HCT116 (cell line): ENCODE results near the gene MECP2. TPM values are rescaled to one million over a fixed set of nuclear protein-coding genes. Genes with fewer than 3 reads are reported as not detected.

ENCODE experiments used
- ATAC-seq: fragments of 200-7000 bp; cut with Tn5 transposase; 2 replicates; pipeline ENCODE4 v1.9.1; 2020; ENCODE audit warnings: mild to moderate bottlenecking, moderate library complexity
- BruUV-seq: library from RNA; stranded (reverse); fragments of 400-500 nt; replicated peaks from 2 replicates; lab custom pipeline; 2021; lab: Mats Ljungman, UMichigan
- CTCF ChIA-PET: fragments of 300-600 bp; sonication (Branson Sonifier 250); formaldehyde crosslinking; loops from one replicate; lab custom pipeline; 2021; ENCODE audit warnings: antibody characterized with exemption; lab: Charles Lee
- POLR2A ChIA-PET: fragments of 300-600, 350-600 bp; sonication (Branson Sonifier 250); formaldehyde crosslinking; loops from one replicate; lab custom pipeline; 2021; ENCODE audit warnings: antibody characterized with exemption; lab: Charles Lee
- RAD21 ChIA-PET, 2 experiments: fragments of 300-600 bp; sonication (Branson Sonifier 250); formaldehyde crosslinking; loops; one replicate each; lab custom pipeline; 2023; ENCODE audit warnings: low total read pairs in 2 of 2; ENCODE audit not compliant: uncharacterized antibody in 2 of 2, unreplicated experiment in 2 of 2, low non-redundant PET in 1 of 2; lab: Charles Lee
- DNase-seq: peaks from one replicate; pipeline ENCODE4 v3.0.0-alpha.2; 2010; ENCODE audit warnings: low read depth, low spot score
- H2AFZ ChIP-seq: fragments of 200-600 bp; shearing (Covaris generic), sonication (generic); 2 replicates; pipeline ENCODE4 v1.6.1; 2017; ENCODE audit warnings: low read depth, mixed run types, mixed read lengths, antibody characterized with exemption, low read length; ENCODE audit not compliant: poor library complexity, severe bottlenecking
- H3K27ac ChIP-seq: 2 replicates; pipeline ENCODE4 v1.5.1; 2012; ENCODE audit warnings: low read depth, low read length
- H3K27me3 ChIP-seq: fragments of 200-600 bp; sonication (generic); 2 replicates; pipeline ENCODE4 v1.6.1; 2016; ENCODE audit warnings: mixed run types, low read length, mixed read lengths; ENCODE audit not compliant: insufficient read depth
- H3K36me3 ChIP-seq, 2 experiments: fragments of 200-500 bp in 1 of 2; fragments of 200-600 bp in 1 of 2; sonication (Bioruptor generic) in 1 of 2; sonication (generic) in 1 of 2; 2 replicates each; pipeline versions ENCODE4 v1.5.1 to v1.6.1; 2014 to 2016; ENCODE audit warnings: low read length in 2 of 2, inconsistent platforms in 1 of 2, mixed read lengths in 1 of 2, mixed run types in 1 of 2; ENCODE audit not compliant: insufficient read depth in 2 of 2, control insufficient read depth in 1 of 2
- H3K4me1 ChIP-seq, 2 experiments: fragments of 200-600 bp in 1 of 2; sonication (generic) in 1 of 2; 2 replicates each; pipeline versions ENCODE4 v1.5.1 to v1.6.1; 2012 to 2017; ENCODE audit warnings: low read length in 2 of 2, inconsistent platforms in 1 of 2, mild to moderate bottlenecking in 1 of 2, mixed read lengths in 1 of 2, mixed run types in 1 of 2, moderate library complexity in 1 of 2; ENCODE audit not compliant: insufficient read depth in 2 of 2, control insufficient read depth in 1 of 2
- H3K4me2 ChIP-seq: fragments of 200-600 bp; sonication (generic); 2 replicates; pipeline ENCODE4 v1.6.1; 2017; ENCODE audit warnings: mixed run types, low read length, mixed read lengths
- H3K4me3 ChIP-seq, 2 experiments: fragments of 200-600 bp in 1 of 2; sonication (generic) in 1 of 2; replicated peaks in 1 of 2; 2 replicates each; pipeline ENCODE4 v1.5.1; 2011 to 2016; ENCODE audit warnings: low read length in 2 of 2, control low read depth in 1 of 2, low read depth in 1 of 2, mild to moderate bottlenecking in 1 of 2, mixed read lengths in 1 of 2, mixed run types in 1 of 2
- H3K79me2 ChIP-seq: fragments of 200-600 bp; sonication (generic); 2 replicates; pipeline ENCODE4 v1.6.1; 2017; ENCODE audit warnings: mild to moderate bottlenecking, mixed run types, low read length, moderate library complexity, mixed read lengths; ENCODE audit not compliant: insufficient read depth
- H3K9ac ChIP-seq: fragments of 200-600 bp; sonication (generic); 2 replicates; pipeline ENCODE4 v1.6.1; 2016; ENCODE audit warnings: low read length, mixed read lengths
- H3K9me2 ChIP-seq: fragments of 200-600 bp; sonication (generic), shearing (Covaris generic); 2 replicates; pipeline ENCODE4 v1.6.1; 2017; ENCODE audit warnings: mixed run types, mild to moderate bottlenecking, moderate library complexity; ENCODE audit not compliant: insufficient read depth
- H3K9me3 ChIP-seq, 2 experiments: fragments of 200-500 bp in 1 of 2; fragments of 200-600 bp in 1 of 2; sonication (Bioruptor generic) in 1 of 2; sonication (generic) in 1 of 2; 2 replicates each; pipeline ENCODE4 v1.6.1; 2014 to 2017; ENCODE audit warnings: low read length in 2 of 2, mixed read lengths in 2 of 2, inconsistent platforms in 1 of 2, low read depth in 1 of 2, mild to moderate bottlenecking in 1 of 2, mixed run types in 1 of 2, moderate library complexity in 1 of 2; ENCODE audit not compliant: control insufficient read depth in 1 of 2, insufficient read depth in 1 of 2
- H4K20me1 ChIP-seq: fragments of 200-600 bp; sonication (generic), shearing (Covaris generic); 2 replicates; pipeline ENCODE4 v1.6.1; 2017; ENCODE audit warnings: mixed run types, mild to moderate bottlenecking, moderate library complexity; ENCODE audit not compliant: insufficient read depth
- CBX3 ChIP-seq: IDR thresholded peaks from 2 replicates; pipeline ENCODE4 v1.6.1; 2012; ENCODE audit warnings: low read depth
- CEBPB ChIP-seq: IDR thresholded peaks from 2 replicates; pipeline ENCODE4 v1.6.1; 2012; ENCODE audit warnings: low read depth
- EGR1 ChIP-seq: IDR thresholded peaks from 2 replicates; pipeline ENCODE4 v1.6.1; 2012; ENCODE audit warnings: low read depth
- ELF1 ChIP-seq: IDR thresholded peaks from 2 replicates; pipeline ENCODE4 v1.6.1; 2012; ENCODE audit warnings: low read depth, borderline replicate concordance
- EZH2 ChIP-seq: fragments of 200-600 bp; sonication (generic); IDR thresholded peaks from 2 replicates; pipeline ENCODE4 v1.6.1; 2017; ENCODE audit warnings: antibody characterized with exemption, mixed run types
- EZH2phosphoT487 ChIP-seq: fragments of 200-600 bp; IDR thresholded peaks from 2 replicates; pipeline ENCODE4 v1.6.1; 2018; ENCODE audit warnings: antibody characterized with exemption, borderline replicate concordance
- FOSL1 ChIP-seq: IDR thresholded peaks from 2 replicates; pipeline ENCODE4 v1.6.1; 2012; ENCODE audit warnings: low read depth
- JUND ChIP-seq: IDR thresholded peaks from 2 replicates; pipeline ENCODE4 v1.6.1; 2012
- POLR2A ChIP-seq: IDR thresholded peaks from 2 replicates; pipeline ENCODE4 v1.7.0; 2011; ENCODE audit warnings: borderline replicate concordance; ENCODE audit not compliant: insufficient read depth, insufficient read length; ENCODE audit errors: extremely low read depth
- POLR2AphosphoS5 ChIP-seq: IDR thresholded peaks from 2 replicates; pipeline ENCODE4 v1.6.1; 2011; ENCODE audit warnings: mild to moderate bottlenecking, low read depth, low read length, moderate library complexity
- SIN3A ChIP-seq: IDR thresholded peaks from 2 replicates; pipeline ENCODE4 v1.6.1; 2012; ENCODE audit warnings: low read depth
- SP1 ChIP-seq: IDR thresholded peaks from 2 replicates; pipeline ENCODE4 v1.6.1; 2012; ENCODE audit warnings: low read depth
- SRF ChIP-seq: IDR thresholded peaks from 2 replicates; pipeline ENCODE4 v1.6.1; 2012; ENCODE audit warnings: low read depth
- TCF7L2 ChIP-seq: IDR thresholded peaks from 2 replicates; pipeline ENCODE4 v1.7.0; 2011; ENCODE audit warnings: borderline replicate concordance, inconsistent platforms; ENCODE audit not compliant: insufficient read depth, insufficient read length; ENCODE audit errors: extremely low read depth
- YY1 ChIP-seq: IDR thresholded peaks from 2 replicates; pipeline ENCODE4 v1.6.1; 2011; ENCODE audit warnings: low read length, low read depth, moderate library complexity, mild to moderate bottlenecking; ENCODE audit not compliant: insufficient replicate concordance; ENCODE audit errors: extremely low read depth
- ZNF274 ChIP-seq: fragments of 200-500 bp; sonication (Bioruptor generic); IDR thresholded peaks from 2 replicates; pipeline ENCODE4 v1.6.1; 2014; ENCODE audit warnings: mild to moderate bottlenecking, low read depth, low read length, inconsistent platforms
- intact Hi-C: fragments of 100-400 bp; cut with micrococcal nuclease; formaldehyde crosslinking; loops from 2 replicates; pipeline ENCODE4 v1.10.0; 2022
- total RNA-seq: library from RNA; stranded (reverse); gene quantifications from one replicate; pipeline ENCODE4 v1.2.1, GENCODE V29; 2021; ENCODE audit not compliant: unreplicated experiment
- TF ChIP-seq, protein P1 (sequence below): IDR thresholded peaks from 2 replicates; pipeline ENCODE4 v1.6.1; 2012
- TF ChIP-seq, protein P2 (sequence below), 3 experiments: fragments of 200-600 bp in 1 of 3; sonication (generic) in 1 of 3; IDR thresholded peaks in 2 of 3; conservative IDR thresholded peaks in 1 of 3; 2 replicates each; pipeline ENCODE4 v1.5.1; 2012 to 2017; ENCODE audit warnings: low read depth in 2 of 3, low read length in 2 of 3, antibody characterized with exemption in 1 of 3, borderline replicate concordance in 1 of 3, control low read depth in 1 of 3, mild to moderate bottlenecking in 1 of 3, mixed read lengths in 1 of 3, mixed run types in 1 of 3, moderate library complexity in 1 of 3; ENCODE audit not compliant: insufficient read depth in 1 of 3

Gene MECP2
- total RNA-seq, 1 experiment from 2014 or later: 32.4 TPM

DNA sequence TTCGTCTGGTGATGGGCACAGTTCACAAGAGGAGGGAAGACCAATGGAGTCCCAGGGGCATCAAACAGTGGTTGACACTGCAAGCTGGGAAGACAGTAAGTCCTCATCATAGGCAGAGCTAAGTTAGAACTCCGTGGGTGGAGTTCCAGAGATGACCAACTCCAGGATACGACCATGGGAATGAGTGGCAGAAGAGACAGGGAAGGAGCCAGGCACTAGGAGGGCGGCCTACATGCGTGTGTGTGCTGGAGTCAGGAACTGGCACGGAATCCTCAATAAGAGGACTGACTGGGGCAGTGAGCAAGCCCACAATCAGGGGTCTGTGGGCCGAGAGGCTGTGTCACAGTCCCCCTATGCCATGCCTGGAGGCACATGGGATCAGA lies 47.4 kb downstream of the MECP2 start:
- DNase-seq: no peak
- TF ChIP-seq EGR1: no peak
- no peak for TF ChIP-seq YY1
- TF ChIP-seq ELF1: no peak
- no peak for TF ChIP-seq ZNF274
- TF ChIP-seq, all 23 proteins: peak for 0
- ChIA-PET RAD21 (no interaction called here), CTCF (no interaction called here), POLR2A (no interaction called here)
- no peaks in the 10 kb centered on the region for H3K36me3 ChIP-seq
- H3K4me1 ChIP-seq: no peaks in the 10 kb centered on the region
- no peaks in the 10 kb centered on the region for H3K9me2 ChIP-seq
- no peak overlapping the region for H3K9ac ChIP-seq
- no peak overlapping the region for H3K27ac ChIP-seq
- no peak overlapping the region for H3K4me3 ChIP-seq
- H3K9me3 ChIP-seq: no peaks in the 10 kb centered on the region
- H3K4me2 ChIP-seq: no peak overlapping the region
- intact Hi-C loops: no loop called here
- no peaks in the 10 kb centered on the region for H3K27me3 ChIP-seq
- H3K79me2 ChIP-seq: peaks cover 32% of the 10 kb centered on the region; the same call in 1 of the 2 replicates
- H2AFZ ChIP-seq: no peak overlapping the region
- BruUV-seq: no TSS peak
- H4K20me1 ChIP-seq: 0 out of 2 replicates have a peak, but pooled peaks cover 4% of the 10 kb centered on the region
- ATAC-seq: no peak

DNA sequence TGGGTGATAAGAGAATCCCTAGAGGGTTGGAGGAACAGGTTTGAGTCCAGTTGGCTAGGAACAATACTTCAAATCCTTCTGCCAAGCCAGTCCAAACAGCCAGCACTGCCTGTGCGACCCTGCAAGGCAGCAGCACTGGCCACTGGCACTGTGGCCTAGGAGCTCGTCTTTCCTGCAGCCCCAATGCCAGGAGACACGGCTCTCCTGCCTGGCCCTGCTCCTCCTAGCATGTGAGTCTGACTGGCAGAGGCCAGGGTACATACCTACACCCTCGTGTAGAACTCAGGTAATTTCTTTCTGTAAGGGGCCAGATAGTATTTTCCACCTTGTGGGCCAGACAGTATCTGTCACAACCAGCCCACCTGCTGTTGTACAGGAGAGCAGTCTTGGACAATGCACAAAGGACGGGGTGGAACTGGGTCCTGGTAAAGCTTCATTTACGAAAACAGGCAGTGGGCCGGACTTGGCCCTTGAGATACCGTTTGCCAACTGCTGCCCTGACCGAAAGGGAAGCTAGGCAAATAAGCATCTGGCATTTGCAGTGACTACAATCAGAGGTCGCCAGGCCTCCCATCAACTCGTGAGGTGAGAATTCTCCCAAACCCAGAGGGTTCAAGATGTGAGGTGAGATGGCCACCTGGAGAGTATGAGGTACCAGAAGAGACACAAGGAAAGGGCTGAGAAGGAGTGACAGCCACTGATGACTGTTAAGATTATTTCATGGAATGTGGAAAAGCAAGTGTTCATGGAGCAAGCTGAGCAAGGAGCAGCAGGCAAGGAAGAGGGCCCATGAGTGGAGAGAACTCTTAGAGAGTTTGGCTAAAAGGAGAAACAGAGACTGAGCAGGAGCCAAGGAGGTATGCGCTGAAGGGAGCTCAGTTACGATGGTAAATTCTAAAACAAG lies 48.1 kb downstream of the MECP2 start:
- ChIA-PET RAD21 (no interaction called here), POLR2A (no interaction called here), CTCF (no interaction called here)
- H3K9me3 ChIP-seq: no peaks in the 10 kb centered on the region
- no peak overlapping the region for H3K9ac ChIP-seq
- no peak overlapping the region for H3K4me2 ChIP-seq
- no peak overlapping the region for H3K4me3 ChIP-seq
- no peak for DNase-seq
- H3K9me2 ChIP-seq: no peaks in the 10 kb centered on the region
- intact Hi-C loops: no loop called here
- H4K20me1 ChIP-seq: 0 out of 2 replicates have a peak, but pooled peaks cover 4% of the 10 kb centered on the region
- ATAC-seq: no peak
- H2AFZ ChIP-seq: no peak overlapping the region
- no peaks in the 10 kb centered on the region for H3K36me3 ChIP-seq
- no peaks in the 10 kb centered on the region for H3K27me3 ChIP-seq
- no peaks in the 10 kb centered on the region for H3K4me1 ChIP-seq
- peaks cover 34% of the 10 kb centered on the region; the same call in 1 of the 2 replicates for H3K79me2 ChIP-seq
- no TSS peak for BruUV-seq
- H3K27ac ChIP-seq: no peak overlapping the region
- TF ChIP-seq EGR1 (no peak), SP1 (no peak), POLR2AphosphoS5 (no peak), SRF (no peak), YY1 (no peak), EZH2 (no peak), POLR2A (no peak), TCF7L2 (no peak), FOSL1 (no peak), CEBPB (no peak), CBX3 (no peak), EZH2phosphoT487 (no peak), JUND (no peak), SIN3A (no peak), ELF1 (no peak)
- TF ChIP-seq, protein P1, sequence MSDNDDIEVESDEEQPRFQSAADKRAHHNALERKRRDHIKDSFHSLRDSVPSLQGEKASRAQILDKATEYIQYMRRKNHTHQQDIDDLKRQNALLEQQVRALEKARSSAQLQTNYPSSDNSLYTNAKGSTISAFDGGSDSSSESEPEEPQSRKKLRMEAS: no peak
- TF ChIP-seq, protein P2, sequence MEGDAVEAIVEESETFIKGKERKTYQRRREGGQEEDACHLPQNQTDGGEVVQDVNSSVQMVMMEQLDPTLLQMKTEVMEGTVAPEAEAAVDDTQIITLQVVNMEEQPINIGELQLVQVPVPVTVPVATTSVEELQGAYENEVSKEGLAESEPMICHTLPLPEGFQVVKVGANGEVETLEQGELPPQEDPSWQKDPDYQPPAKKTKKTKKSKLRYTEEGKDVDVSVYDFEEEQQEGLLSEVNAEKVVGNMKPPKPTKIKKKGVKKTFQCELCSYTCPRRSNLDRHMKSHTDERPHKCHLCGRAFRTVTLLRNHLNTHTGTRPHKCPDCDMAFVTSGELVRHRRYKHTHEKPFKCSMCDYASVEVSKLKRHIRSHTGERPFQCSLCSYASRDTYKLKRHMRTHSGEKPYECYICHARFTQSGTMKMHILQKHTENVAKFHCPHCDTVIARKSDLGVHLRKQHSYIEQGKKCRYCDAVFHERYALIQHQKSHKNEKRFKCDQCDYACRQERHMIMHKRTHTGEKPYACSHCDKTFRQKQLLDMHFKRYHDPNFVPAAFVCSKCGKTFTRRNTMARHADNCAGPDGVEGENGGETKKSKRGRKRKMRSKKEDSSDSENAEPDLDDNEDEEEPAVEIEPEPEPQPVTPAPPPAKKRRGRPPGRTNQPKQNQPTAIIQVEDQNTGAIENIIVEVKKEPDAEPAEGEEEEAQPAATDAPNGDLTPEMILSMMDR (IDR thresholded peaks at IDR 0.05 in 2 of 3, conservative IDR thresholded peaks at IDR 0.05 in 1 of 3; ENCODE audit: borderline replicate concordance in 1 of 3, insufficient read depth in 1 of 3, low read depth in 2 of 3, low read length in 2 of 3): no peak
